ENCODE measurements around the gene VPS45. TPM values are rescaled to one million over a fixed set of nuclear protein-coding genes. Genes with fewer than 3 reads are reported as not detected.

Gene VPS45
- total and polyA plus RNA-seq, 2 of the 4 experiments (the other 2 are of a cell fraction): 32.4 to 33.3 TPM

- TF ChIP-seq ELK1 (IDR thresholded peaks at IDR 0.05; ENCODE audit: borderline replicate concordance, low read depth, low read length) (no peak), RCOR1 (IDR thresholded peaks at IDR 0.05; ENCODE audit: insufficient replicate concordance, low read length) (no peak)
Measured at GRCh38 chr1:150165622-150166612, 98.3 kb downstream of the VPS45 start (continued).
